ENCODE measurements around the gene FOXK2. TPM values are rescaled to one million over a fixed set of nuclear protein-coding genes. Genes with fewer than 3 reads are reported as not detected.

FOXK2 gene
- total RNA-seq, 1 experiment from 2014 or later = 22.4 TPM

DNA sequence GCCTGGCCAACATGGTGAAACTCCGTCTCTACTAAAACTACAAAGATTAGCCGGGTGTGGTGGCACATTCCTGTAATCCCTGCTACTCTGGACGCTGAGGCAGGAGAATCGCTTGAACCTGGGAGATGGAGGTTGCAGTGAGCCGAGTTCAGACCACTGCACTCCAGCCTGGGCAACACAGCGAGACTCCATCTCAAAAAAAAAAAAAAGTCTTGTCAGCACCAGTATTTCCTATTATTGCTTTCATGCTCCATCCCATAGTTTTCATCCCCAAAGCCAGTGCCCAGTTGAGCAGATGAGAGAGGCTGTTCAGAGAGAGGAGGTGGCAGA is 70.3 kb downstream of the FOXK2 start:
- no peaks in the 10 kb centered on the region for H3K27me3 ChIP-seq (ENCODE audit: low read length)
- DNase-seq = no peak
- no peaks in the 10 kb centered on the region for H3K9me2 ChIP-seq (replicated peaks; ENCODE audit: insufficient read depth, low read length)
- no peak overlapping the region for H2AFZ ChIP-seq (ENCODE audit: low read length)
- H3K27ac ChIP-seq (ENCODE audit: low read length) = no peak overlapping the region
- H3K9ac ChIP-seq (ENCODE audit: low read length) = no peak overlapping the region
- H3K36me3 ChIP-seq (ENCODE audit: insufficient read depth, low read length) = peaks cover 4% of the 10 kb centered on the region; the same call in 1 of the 2 replicates
- H3K4me1 ChIP-seq (ENCODE audit: low read length) = peaks cover 8% of the 10 kb centered on the region
- no peak overlapping the region for H3K4me3 ChIP-seq (ENCODE audit: low read length)
- no peaks in the 10 kb centered on the region for H3K79me2 ChIP-seq (ENCODE audit: low read length)
- H4K20me1 ChIP-seq (ENCODE audit: insufficient read depth, low read depth, low read length) = no peaks in the 10 kb centered on the region
- H3K4me2 ChIP-seq (ENCODE audit: low read depth, low read length, poor library complexity, severe bottlenecking) = no peak overlapping the region
- no peaks in the 10 kb centered on the region for H3K9me3 ChIP-seq (ENCODE audit: low read length)

DNA sequence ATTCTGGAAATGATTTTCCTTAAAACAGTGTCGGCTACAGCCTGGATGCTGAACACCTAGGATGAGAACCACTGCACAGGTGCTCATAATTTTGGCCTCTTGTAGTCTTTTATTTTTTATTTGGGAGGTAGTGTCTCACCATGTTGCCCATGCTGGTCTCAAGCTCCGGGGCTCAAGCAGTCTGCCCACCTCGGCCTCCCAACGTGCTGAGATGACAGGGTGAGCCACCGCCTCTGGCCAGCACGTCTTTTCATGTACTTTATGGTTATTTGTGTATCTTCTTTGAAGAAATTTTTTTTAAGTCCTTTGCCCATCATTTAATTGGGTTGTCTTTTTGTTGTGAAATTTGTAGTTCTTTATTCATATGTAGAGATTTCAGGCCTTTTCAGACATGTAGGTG is 70.7 kb downstream of the FOXK2 start:
- Histone ChIP-seq H3K9me2 (replicated peaks; ENCODE audit: insufficient read depth, low read length) (no peaks in the 10 kb centered on the region), H3K27ac (ENCODE audit: low read length) (no peak overlapping the region), H2AFZ (ENCODE audit: low read length) (no peak overlapping the region), H3K4me3 (ENCODE audit: low read length) (no peak overlapping the region), H3K4me2 (ENCODE audit: low read depth, low read length, poor library complexity, severe bottlenecking) (no peak overlapping the region), H4K20me1 (ENCODE audit: insufficient read depth, low read depth, low read length) (no peaks in the 10 kb centered on the region), H3K9me3 (ENCODE audit: low read length) (no peaks in the 10 kb centered on the region), H3K9ac (ENCODE audit: low read length) (no peak overlapping the region), H3K36me3 (ENCODE audit: insufficient read depth, low read length) (peaks cover 4% of the 10 kb centered on the region; the same call in 1 of the 2 replicates), H3K27me3 (ENCODE audit: low read length) (no peaks in the 10 kb centered on the region), H3K4me1 (ENCODE audit: low read length) (peaks cover 8% of the 10 kb centered on the region), H3K79me2 (ENCODE audit: low read length) (no peaks in the 10 kb centered on the region)
- DNase-seq = no peak

DNA sequence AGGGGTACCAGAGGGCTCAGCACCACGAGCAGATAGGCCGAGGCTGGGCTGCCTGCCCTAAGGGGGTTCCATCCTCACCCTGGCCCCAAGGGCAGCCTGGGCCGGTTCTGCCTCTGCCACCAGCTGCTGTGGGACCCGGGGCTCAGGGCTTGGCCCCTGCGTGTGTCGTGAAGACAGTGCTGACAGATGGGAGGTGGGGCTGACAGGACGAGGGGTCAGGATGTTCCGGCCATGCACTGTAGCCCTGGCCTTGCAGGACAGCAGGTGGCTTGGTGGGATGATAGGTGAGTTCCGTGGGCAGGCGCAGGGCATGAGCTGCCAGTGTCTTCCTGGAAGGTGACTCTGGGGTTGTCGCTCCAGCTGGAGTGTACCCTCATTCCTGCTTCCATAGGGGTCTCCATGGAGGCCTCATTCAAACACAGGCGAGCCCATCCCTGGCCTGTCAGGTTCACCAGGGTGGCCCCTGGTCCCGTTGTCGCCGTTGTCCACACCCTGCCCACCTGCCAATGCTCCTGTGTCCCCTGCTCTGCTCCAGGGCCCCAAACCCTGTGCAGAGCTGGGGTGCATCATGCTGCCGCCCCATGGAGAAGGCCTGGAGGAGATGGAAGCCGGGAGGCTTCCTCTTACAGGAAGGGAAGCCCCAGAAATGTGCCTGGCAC is 71.5 kb downstream of the FOXK2 start:
- Histone ChIP-seq H3K4me3 (ENCODE audit: low read length) (no peak overlapping the region), H3K4me2 (ENCODE audit: low read depth, low read length, poor library complexity, severe bottlenecking) (no peak overlapping the region), H3K36me3 (ENCODE audit: insufficient read depth, low read length) (peaks cover 4% of the 10 kb centered on the region; the same call in 1 of the 2 replicates), H3K79me2 (ENCODE audit: low read length) (no peaks in the 10 kb centered on the region), H3K9ac (ENCODE audit: low read length) (no peak overlapping the region), H4K20me1 (ENCODE audit: insufficient read depth, low read depth, low read length) (no peaks in the 10 kb centered on the region), H3K27ac (ENCODE audit: low read length) (no peak overlapping the region), H3K9me2 (replicated peaks; ENCODE audit: insufficient read depth, low read length) (no peaks in the 10 kb centered on the region), H3K4me1 (ENCODE audit: low read length) (peaks cover 8% of the 10 kb centered on the region), H2AFZ (ENCODE audit: low read length) (no peak overlapping the region), H3K27me3 (ENCODE audit: low read length) (no peaks in the 10 kb centered on the region), H3K9me3 (ENCODE audit: low read length) (no peaks in the 10 kb centered on the region)
- DNase-seq = no peak

DNA sequence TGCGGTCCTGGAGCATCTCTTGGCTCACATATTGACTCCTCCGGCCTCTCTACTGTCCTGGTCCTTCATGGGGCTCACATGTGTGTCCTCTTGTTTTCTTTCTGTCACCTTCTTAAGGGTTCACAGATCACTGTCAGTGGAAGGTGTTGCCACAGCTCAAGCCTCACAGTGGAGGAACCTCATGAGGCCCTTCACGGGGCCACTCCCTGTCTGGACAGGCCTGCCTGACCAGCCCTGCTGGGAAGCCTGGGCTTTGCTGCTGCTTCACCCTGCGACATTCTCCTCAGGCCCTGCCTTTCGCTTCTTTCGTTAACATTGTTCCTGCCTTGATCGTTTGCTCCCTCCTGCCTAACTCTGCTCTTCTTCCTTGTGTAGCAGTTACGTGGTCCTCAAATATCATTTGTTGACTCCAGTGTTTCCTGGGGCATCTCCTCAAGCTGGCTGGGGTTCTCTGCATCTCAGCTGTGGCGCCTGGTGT is 72.8 kb downstream of the FOXK2 start:
- Histone ChIP-seq H3K4me1 (ENCODE audit: low read length) (peaks cover 8% of the 10 kb centered on the region), H3K4me3 (ENCODE audit: low read length) (no peak overlapping the region), H3K9me3 (ENCODE audit: low read length) (no peaks in the 10 kb centered on the region), H3K36me3 (ENCODE audit: insufficient read depth, low read length) (0 out of 2 replicates have a peak, but pooled peaks cover under 1% of the 10 kb centered on the region), H2AFZ (ENCODE audit: low read length) (no peak overlapping the region), H3K27ac (ENCODE audit: low read length) (no peak overlapping the region), H4K20me1 (ENCODE audit: insufficient read depth, low read depth, low read length) (no peaks in the 10 kb centered on the region), H3K27me3 (ENCODE audit: low read length) (no peaks in the 10 kb centered on the region), H3K79me2 (ENCODE audit: low read length) (no peaks in the 10 kb centered on the region), H3K9ac (ENCODE audit: low read length) (no peak overlapping the region), H3K4me2 (ENCODE audit: low read depth, low read length, poor library complexity, severe bottlenecking) (no peak overlapping the region), H3K9me2 (replicated peaks; ENCODE audit: insufficient read depth, low read length) (no peaks in the 10 kb centered on the region)
- no peak for DNase-seq

DNA sequence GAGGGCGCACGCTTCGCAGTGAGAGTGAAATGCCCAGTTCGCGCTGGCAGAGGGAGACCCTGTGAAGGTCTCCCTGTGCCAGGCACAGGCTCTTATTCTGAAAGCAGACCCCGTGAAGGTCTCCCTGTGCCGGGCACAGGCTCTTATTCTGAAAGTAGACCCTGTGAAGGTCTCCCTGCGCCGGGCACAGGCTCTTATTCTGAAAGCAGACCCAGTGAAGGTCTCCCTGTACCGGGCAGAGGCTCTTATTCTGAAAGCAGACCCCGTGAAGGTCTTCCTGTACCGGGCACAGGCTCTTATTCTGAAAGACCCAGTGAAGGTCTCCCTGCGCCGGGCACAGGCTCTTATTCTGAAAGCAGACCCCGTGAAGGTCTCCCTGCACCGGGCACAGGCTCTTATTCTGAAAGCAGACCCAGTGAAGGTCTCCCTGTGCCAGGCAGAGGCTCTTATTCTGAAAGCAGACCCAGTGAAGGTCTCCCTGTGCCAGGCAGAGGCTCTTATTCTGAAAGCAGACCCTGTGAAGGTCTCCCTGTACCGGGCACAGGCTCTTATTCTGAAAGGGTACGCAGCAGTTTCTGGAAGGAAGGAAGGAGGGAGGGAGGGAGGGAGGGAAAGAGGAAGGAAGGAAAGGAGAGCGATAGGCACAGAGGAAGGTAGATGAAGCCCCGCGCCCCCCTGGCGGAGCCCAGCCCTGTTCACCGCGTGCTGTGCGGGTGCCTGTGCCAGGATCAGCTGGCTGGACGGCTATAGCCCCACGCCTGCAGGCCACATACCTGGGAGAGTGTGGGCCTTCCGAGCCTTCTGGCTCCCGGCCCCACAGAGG is 73.4 kb downstream of the FOXK2 start:
- Histone ChIP-seq H3K79me2 (ENCODE audit: low read length) (no peaks in the 10 kb centered on the region), H3K27ac (ENCODE audit: low read length) (peak overlapping the region; percentile 49; the same call in 1 of the 2 replicates), H3K9ac (ENCODE audit: low read length) (0 out of 2 replicates have a peak overlapping the region, but pooled peaks have one; percentile 20), H3K4me3 (ENCODE audit: low read length) (peak overlapping the region; percentile 36; the same call in 1 of the 2 replicates), H3K27me3 (ENCODE audit: low read length) (no peaks in the 10 kb centered on the region), H2AFZ (ENCODE audit: low read length) (no peak overlapping the region), H3K36me3 (ENCODE audit: insufficient read depth, low read length) (no peaks in the 10 kb centered on the region), H4K20me1 (ENCODE audit: insufficient read depth, low read depth, low read length) (no peaks in the 10 kb centered on the region), H3K4me1 (ENCODE audit: low read length) (peaks cover 8% of the 10 kb centered on the region), H3K9me3 (ENCODE audit: low read length) (no peaks in the 10 kb centered on the region), H3K4me2 (ENCODE audit: low read depth, low read length, poor library complexity, severe bottlenecking) (peak overlapping the region; percentile 45), H3K9me2 (replicated peaks; ENCODE audit: insufficient read depth, low read length) (no peaks in the 10 kb centered on the region)
- peak; percentile 82 for DNase-seq

DNA sequence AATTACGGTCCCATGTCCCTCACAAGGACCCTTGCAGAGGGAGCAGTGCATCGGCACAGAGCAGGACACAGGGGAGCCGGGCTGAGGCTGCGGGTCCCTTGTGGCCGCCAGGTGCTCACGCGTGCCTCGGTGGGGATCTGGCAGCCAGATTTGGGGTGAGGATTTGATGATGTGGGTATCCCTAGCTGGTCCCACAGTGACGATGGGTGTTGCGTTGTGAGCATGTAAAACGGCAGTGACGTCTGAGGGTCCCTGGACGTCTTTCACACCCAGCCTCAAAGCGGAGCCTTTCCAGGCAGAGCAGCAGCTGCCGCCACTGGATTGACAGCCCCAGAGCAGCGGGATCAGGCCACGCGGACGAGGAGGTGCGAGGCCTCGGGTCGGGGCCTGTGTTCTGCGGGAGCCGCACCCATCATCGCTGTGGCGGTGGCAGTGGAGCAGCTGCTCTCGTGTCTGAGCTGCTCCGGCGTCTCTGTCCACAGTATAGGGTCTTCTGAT is 74.1 kb downstream of the FOXK2 start:
- Histone ChIP-seq H3K27ac (ENCODE audit: low read length) (peak overlapping the region; percentile 49; the same call in 1 of the 2 replicates), H2AFZ (ENCODE audit: low read length) (no peak overlapping the region), H3K9me3 (ENCODE audit: low read length) (no peaks in the 10 kb centered on the region), H3K9ac (ENCODE audit: low read length) (0 out of 2 replicates have a peak overlapping the region, but pooled peaks have one; percentile 20), H3K4me3 (ENCODE audit: low read length) (peak overlapping the region; percentile 36; the same call in 1 of the 2 replicates), H4K20me1 (ENCODE audit: insufficient read depth, low read depth, low read length) (0 out of 2 replicates have a peak, but pooled peaks cover 4% of the 10 kb centered on the region), H3K4me2 (ENCODE audit: low read depth, low read length, poor library complexity, severe bottlenecking) (peak overlapping the region; percentile 45), H3K9me2 (replicated peaks; ENCODE audit: insufficient read depth, low read length) (no peaks in the 10 kb centered on the region), H3K27me3 (ENCODE audit: low read length) (no peaks in the 10 kb centered on the region), H3K79me2 (ENCODE audit: low read length) (no peaks in the 10 kb centered on the region), H3K36me3 (ENCODE audit: insufficient read depth, low read length) (no peaks in the 10 kb centered on the region), H3K4me1 (ENCODE audit: low read length) (peaks cover 8% of the 10 kb centered on the region)
- DNase-seq = no peak

DNA sequence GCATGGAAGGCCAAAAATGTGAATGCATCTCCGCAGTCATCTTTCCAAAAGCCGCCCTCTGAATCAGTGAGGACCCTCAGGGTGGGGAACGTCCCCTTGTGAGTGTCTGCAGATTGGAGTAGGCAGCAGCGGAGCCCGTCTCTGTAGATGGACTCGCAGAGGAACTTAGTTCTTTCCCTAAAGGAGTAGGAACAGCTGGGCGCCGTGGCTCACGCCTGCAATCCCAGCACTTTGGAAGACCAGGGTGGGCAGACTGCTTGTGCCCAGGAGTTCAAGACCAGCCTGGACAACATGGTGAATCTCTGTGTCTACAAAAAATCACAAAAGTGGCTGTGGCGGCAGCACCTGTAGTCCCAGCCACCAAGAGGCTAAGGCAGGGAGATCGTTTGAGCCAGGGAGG is 75.0 kb downstream of the FOXK2 start:
- peaks cover 9% of the 10 kb centered on the region for H3K4me1 ChIP-seq (ENCODE audit: low read length)
- no peaks in the 10 kb centered on the region for H3K9me2 ChIP-seq (replicated peaks; ENCODE audit: insufficient read depth, low read length)
- H3K4me3 ChIP-seq (ENCODE audit: low read length) = no peak overlapping the region
- no peak overlapping the region for H3K4me2 ChIP-seq (ENCODE audit: low read depth, low read length, poor library complexity, severe bottlenecking)
- no peaks in the 10 kb centered on the region for H3K79me2 ChIP-seq (ENCODE audit: low read length)
- DNase-seq = no peak
- no peak overlapping the region for H3K9ac ChIP-seq (ENCODE audit: low read length)
- H2AFZ ChIP-seq (ENCODE audit: low read length) = no peak overlapping the region
- H3K27ac ChIP-seq (ENCODE audit: low read length) = no peak overlapping the region
- no peaks in the 10 kb centered on the region for H3K36me3 ChIP-seq (ENCODE audit: insufficient read depth, low read length)
- H3K27me3 ChIP-seq (ENCODE audit: low read length) = no peaks in the 10 kb centered on the region
- H4K20me1 ChIP-seq (ENCODE audit: insufficient read depth, low read depth, low read length) = peaks cover 7% of the 10 kb centered on the region; the same call in 1 of the 2 replicates
- H3K9me3 ChIP-seq (ENCODE audit: low read length) = no peaks in the 10 kb centered on the region

DNA sequence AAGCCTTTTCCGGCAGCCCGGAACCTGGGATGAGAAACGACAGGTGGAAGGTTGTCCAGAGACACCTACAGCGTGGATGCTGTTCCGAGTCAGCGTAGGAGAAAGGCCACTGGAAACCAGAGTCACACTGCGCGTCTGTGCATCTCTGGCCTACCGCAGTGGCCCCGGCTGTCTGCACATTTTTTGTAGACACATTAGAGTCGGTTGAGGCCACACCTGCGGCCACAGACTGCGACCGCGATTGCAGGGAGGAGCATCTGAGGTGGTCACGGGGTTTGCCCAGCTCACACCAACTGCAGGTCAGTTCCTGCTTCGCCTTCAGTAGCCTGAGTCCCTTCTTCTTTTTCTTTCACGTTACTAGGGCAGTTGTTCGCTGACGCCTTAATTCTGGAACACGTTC is 76.4 kb downstream of the FOXK2 start:
- no peaks in the 10 kb centered on the region for H3K9me2 ChIP-seq (replicated peaks; ENCODE audit: insufficient read depth, low read length)
- H3K4me1 ChIP-seq (ENCODE audit: low read length) = peaks cover 19% of the 10 kb centered on the region
- no peak overlapping the region for H3K4me2 ChIP-seq (ENCODE audit: low read depth, low read length, poor library complexity, severe bottlenecking)
- H3K9me3 ChIP-seq (ENCODE audit: low read length) = no peaks in the 10 kb centered on the region
- no peak overlapping the region for H3K27ac ChIP-seq (ENCODE audit: low read length)
- H3K4me3 ChIP-seq (ENCODE audit: low read length) = no peak overlapping the region
- H3K36me3 ChIP-seq (ENCODE audit: insufficient read depth, low read length) = no peaks in the 10 kb centered on the region
- peaks cover 11% of the 10 kb centered on the region for H4K20me1 ChIP-seq (ENCODE audit: insufficient read depth, low read depth, low read length)
- no peak overlapping the region for H2AFZ ChIP-seq (ENCODE audit: low read length)
- no peak for DNase-seq
- H3K79me2 ChIP-seq (ENCODE audit: low read length) = no peaks in the 10 kb centered on the region
- H3K27me3 ChIP-seq (ENCODE audit: low read length) = no peaks in the 10 kb centered on the region
- H3K9ac ChIP-seq (ENCODE audit: low read length) = no peak overlapping the region
